Fibroblast of lung (primary cell): ENCODE results near the gene RAB8A. TPM values are rescaled to one million over a fixed set of nuclear protein-coding genes. Genes with fewer than 3 reads are reported as not detected.

ENCODE experiments used
- DNase-seq, 2 donors: peaks; one replicate each; pipeline versions ENCODE4 v3.0.0 to v3.0.0-alpha.2; 2010; ENCODE audit warnings: low read depth in 2 of 2
- H2AFZ ChIP-seq: 2 replicates; pipeline ENCODE4 v1.5.1; 2012; ENCODE audit warnings: low read length, control low read depth, inconsistent platforms
- H3K27ac ChIP-seq: 2 replicates; pipeline ENCODE4 v1.5.1; 2011; ENCODE audit warnings: low read length, control low read depth; ENCODE audit not compliant: insufficient read depth
- H3K27me3 ChIP-seq: 2 replicates; pipeline ENCODE4 v1.5.1; 2011; ENCODE audit warnings: mild to moderate bottlenecking, low read length; ENCODE audit not compliant: control insufficient read depth, insufficient read depth
- H3K36me3 ChIP-seq: 2 replicates; pipeline ENCODE4 v1.5.1; 2011; ENCODE audit warnings: low read length; ENCODE audit not compliant: control insufficient read depth, insufficient read depth
- H3K4me1 ChIP-seq: 2 replicates; pipeline ENCODE4 v1.5.1; 2011; ENCODE audit warnings: low read length; ENCODE audit not compliant: control insufficient read depth, insufficient read depth; ENCODE audit errors: extremely low read depth
- H3K4me2 ChIP-seq: 2 replicates; pipeline ENCODE4 v1.5.1; 2011; ENCODE audit warnings: low read length, control low read depth; ENCODE audit not compliant: insufficient read depth; ENCODE audit errors: extremely low read depth
- H3K4me3 ChIP-seq, 4 experiments: fragments of 200-600 bp in 1 of 4; sonication (generic) in 1 of 4; replicated peaks in 1 of 4; 2 replicates each; pipeline ENCODE4 v1.5.1; 2011 to 2016; ENCODE audit warnings: low read length in 4 of 4, low read depth in 3 of 4, mild to moderate bottlenecking in 3 of 4, control low read depth in 2 of 4, inconsistent platforms in 1 of 4, mixed read lengths in 1 of 4; ENCODE audit not compliant: insufficient read depth in 1 of 4; ENCODE audit errors: control extremely low read depth in 1 of 4
- H3K79me2 ChIP-seq: 2 replicates; pipeline ENCODE4 v1.5.1; 2012; ENCODE audit warnings: mild to moderate bottlenecking, low read length, inconsistent platforms; ENCODE audit not compliant: control insufficient read depth, insufficient read depth
- H3K9ac ChIP-seq: 2 replicates; pipeline ENCODE4 v1.5.1; 2011; ENCODE audit warnings: mild to moderate bottlenecking, low read length, control low read depth; ENCODE audit not compliant: insufficient read depth
- H3K9me3 ChIP-seq: 2 replicates; pipeline ENCODE4 v1.5.1; 2012; ENCODE audit warnings: low read depth, low read length; ENCODE audit not compliant: control insufficient read depth, insufficient read depth
- H4K20me1 ChIP-seq: 2 replicates; pipeline ENCODE4 v1.5.1; 2011; ENCODE audit warnings: low read length; ENCODE audit not compliant: control insufficient read depth, insufficient read depth; ENCODE audit errors: extremely low read depth
- CTCF ChIP-seq, 2 donors: IDR thresholded peaks in 1 of 2; conservative IDR thresholded peaks in 1 of 2; 1 replicate in 1 of 2; 2 replicates in 1 of 2; pipeline ENCODE4 v1.5.1; 2011 to 2012; ENCODE audit warnings: low read length in 2 of 2, control low read depth in 1 of 2, inconsistent platforms in 1 of 2, low read depth in 1 of 2, mild to moderate bottlenecking in 1 of 2
- EZH2 ChIP-seq: IDR thresholded peaks from 2 replicates; pipeline ENCODE4 v1.5.1; 2012; ENCODE audit warnings: low read length, control low read depth, mild to moderate bottlenecking; ENCODE audit errors: missing control alignments
- polyA plus RNA-seq, 2 donors: library from polyadenylated mRNA; depleted of rRNA in 1 of 2; stranded (reverse) in 1 of 2; unstranded in 1 of 2; fragments of >200 nt; gene quantifications; 2 replicates each; pipeline ENCODE4 v1.2.1, GENCODE V29; 2011 to 2012; ENCODE audit warnings: missing spikeins in 1 of 2
- total RNA-seq: library from RNA; depleted of rRNA; stranded (reverse); fragments of >200 nt; gene quantifications from 2 replicates; pipeline ENCODE4 v1.2.1, GENCODE V29; 2014

Gene RAB8A
- total and polyA plus RNA-seq, 2 donors (not counting 1 experiment from before 2014, with no cell fraction given): 77.6 to 104 TPM

GRCh38 chr19:16133818-16134217 lies 22.1 kb downstream of the RAB8A start:
- DNase-seq: no peak
- H3K36me3 ChIP-seq: peaks cover 26% of the 10 kb centered on the region

GRCh38 chr19:16134510-16134909 lies 22.8 kb downstream of the RAB8A start:
- Histone ChIP-seq H3K27me3 (no peaks in the 10 kb centered on the region), H4K20me1 (no peaks in the 10 kb centered on the region), H3K4me1 (no peaks in the 10 kb centered on the region), H3K36me3 (peaks cover 21% of the 10 kb centered on the region), H3K9ac (no peak overlapping the region), H3K4me3 (no peak overlapping the region), H3K4me2 (no peak overlapping the region), H3K27ac (no peak overlapping the region), H3K9me3 (no peaks in the 10 kb centered on the region), H3K79me2 (no peaks in the 10 kb centered on the region), H2AFZ (no peak overlapping the region)
- TF ChIP-seq EZH2 (no peak), CTCF (conservative IDR thresholded peaks at IDR 0.05 in 1 of 2, IDR thresholded peaks at IDR 0.05 in 1 of 2; ENCODE audit: low read depth in 1 of 2, low read length in 2 of 2) (no peak)
- DNase-seq: no peak

More at GRCh38 chr19:16133818-16134217, 22.1 kb downstream of the RAB8A start:
- no peak overlapping the region for H3K4me2 ChIP-seq
- H3K9ac ChIP-seq: no peak overlapping the region
- H3K4me3 ChIP-seq: no peak overlapping the region
- no peaks in the 10 kb centered on the region for H3K79me2 ChIP-seq
- no peaks in the 10 kb centered on the region for H3K4me1 ChIP-seq
- H4K20me1 ChIP-seq: no peaks in the 10 kb centered on the region
- no peak overlapping the region for H2AFZ ChIP-seq
- H3K27ac ChIP-seq: no peak overlapping the region
- H3K27me3 ChIP-seq: no peaks in the 10 kb centered on the region
- TF ChIP-seq EZH2 (no peak), CTCF (conservative IDR thresholded peaks at IDR 0.05 in 1 of 2, IDR thresholded peaks at IDR 0.05 in 1 of 2; ENCODE audit: low read depth in 1 of 2, low read length in 2 of 2) (no peak)
- H3K9me3 ChIP-seq: no peaks in the 10 kb centered on the region

GRCh38 chr19:16135430-16136127 lies 23.9 kb downstream of the RAB8A start:
- Histone ChIP-seq H3K4me2 (no peak overlapping the region), H3K9me3 (no peaks in the 10 kb centered on the region), H3K4me3 (no peak overlapping the region), H4K20me1 (no peaks in the 10 kb centered on the region), H3K36me3 (peaks cover 16% of the 10 kb centered on the region), H2AFZ (no peak overlapping the region), H3K4me1 (no peaks in the 10 kb centered on the region), H3K9ac (no peak overlapping the region), H3K27ac (no peak overlapping the region), H3K27me3 (no peaks in the 10 kb centered on the region), H3K79me2 (no peaks in the 10 kb centered on the region)
- DNase-seq: no peak
- TF ChIP-seq EZH2 (no peak), CTCF (conservative IDR thresholded peaks at IDR 0.05 in 1 of 2, IDR thresholded peaks at IDR 0.05 in 1 of 2; ENCODE audit: low read depth in 1 of 2, low read length in 2 of 2) (no peak)
